Skeletal muscle satellite cell (primary cell): ENCODE results near the gene SSTR4.

Experiments
- H3K27me3 ChIP-seq: 2 replicates; pipeline ENCODE4 v1.7.0; 2013; ENCODE audit warnings: low read length; ENCODE audit not compliant: control insufficient read depth, insufficient read depth
- H3K36me3 ChIP-seq: 2 replicates; pipeline ENCODE4 v1.7.0; 2013; ENCODE audit warnings: mild to moderate bottlenecking, control low read depth, low read length; ENCODE audit not compliant: insufficient read depth
- H3K4me1 ChIP-seq: 2 replicates; pipeline ENCODE4 v1.7.0; 2013; ENCODE audit warnings: low read length; ENCODE audit not compliant: control insufficient read depth, insufficient read depth
- H3K4me2 ChIP-seq: 2 replicates; pipeline ENCODE4 v1.7.0; 2013; ENCODE audit warnings: mild to moderate bottlenecking, low read length
- H3K4me3 ChIP-seq: 2 replicates; pipeline ENCODE4 v1.7.0; 2013; ENCODE audit warnings: low read length
- H3K9ac ChIP-seq: 2 replicates; pipeline ENCODE4 v1.7.0; 2013; ENCODE audit warnings: mild to moderate bottlenecking, low read depth, low read length, moderate library complexity
- H3K9me3 ChIP-seq: replicated peaks from 2 replicates; pipeline ENCODE4 v1.7.0; 2013; ENCODE audit warnings: mild to moderate bottlenecking, control low read depth, low read length

SSTR4 gene

GRCh38 chr20:23032056-23032749 is 2.9 kb upstream of the SSTR4 start:
- H3K4me2 ChIP-seq = no peak overlapping the region
- H3K36me3 ChIP-seq = no peaks in the 10 kb centered on the region
- H3K4me1 ChIP-seq = no peaks in the 10 kb centered on the region
- H3K9me3 ChIP-seq = no peaks in the 10 kb centered on the region
- no peak overlapping the region for H3K9ac ChIP-seq
- H3K27me3 ChIP-seq = peaks cover 73% of the 10 kb centered on the region
- no peak overlapping the region for H3K4me3 ChIP-seq

- Histone ChIP-seq H3K27me3 (peaks cover 74% of the 10 kb centered on the region), H3K9me3 (no peaks in the 10 kb centered on the region), H3K4me1 (no peaks in the 10 kb centered on the region), H3K36me3 (no peaks in the 10 kb centered on the region), H3K4me2 (no peak overlapping the region), H3K4me3 (no peak overlapping the region), H3K9ac (no peak overlapping the region)
Measured at GRCh38 chr20:23032750-23033078, 2.4 kb upstream of the SSTR4 start.

- H3K4me3 ChIP-seq = no peak overlapping the region
- H3K36me3 ChIP-seq = no peaks in the 10 kb centered on the region
- no peak overlapping the region for H3K4me2 ChIP-seq
- H3K9me3 ChIP-seq = no peaks in the 10 kb centered on the region
- H3K27me3 ChIP-seq = peaks cover 82% of the 10 kb centered on the region
- H3K9ac ChIP-seq = no peak overlapping the region
- H3K4me1 ChIP-seq = no peaks in the 10 kb centered on the region
Measured at GRCh38 chr20:23033918-23034317, 1.2 kb upstream of the SSTR4 start.

DNA sequence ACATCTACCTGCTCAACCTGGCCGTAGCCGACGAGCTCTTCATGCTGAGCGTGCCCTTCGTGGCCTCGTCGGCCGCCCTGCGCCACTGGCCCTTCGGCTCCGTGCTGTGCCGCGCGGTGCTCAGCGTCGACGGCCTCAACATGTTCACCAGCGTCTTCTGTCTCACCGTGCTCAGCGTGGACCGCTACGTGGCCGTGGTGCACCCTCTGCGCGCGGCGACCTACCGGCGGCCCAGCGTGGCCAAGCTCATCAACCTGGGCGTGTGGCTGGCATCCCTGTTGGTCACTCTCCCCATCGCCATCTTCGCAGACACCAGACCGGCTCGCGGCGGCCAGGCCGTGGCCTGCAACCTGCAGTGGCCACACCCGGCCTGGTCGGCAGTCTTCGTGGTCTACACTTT is 619 bp downstream of the SSTR4 start:
- H3K4me3 ChIP-seq = no peak overlapping the region

DNA sequence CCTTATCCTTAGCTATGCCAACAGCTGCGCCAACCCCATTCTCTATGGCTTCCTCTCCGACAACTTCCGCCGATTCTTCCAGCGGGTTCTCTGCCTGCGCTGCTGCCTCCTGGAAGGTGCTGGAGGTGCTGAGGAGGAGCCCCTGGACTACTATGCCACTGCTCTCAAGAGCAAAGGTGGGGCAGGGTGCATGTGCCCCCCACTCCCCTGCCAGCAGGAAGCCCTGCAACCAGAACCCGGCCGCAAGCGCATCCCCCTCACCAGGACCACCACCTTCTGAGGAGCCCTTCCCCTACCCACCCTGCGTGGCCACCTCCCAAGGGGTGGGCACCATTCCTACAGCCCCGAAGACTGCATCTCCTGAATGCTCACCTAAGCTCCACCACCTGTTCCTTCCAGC is 1.3 kb downstream of the SSTR4 start:
- no peak overlapping the region for H3K9ac ChIP-seq
- H3K4me2 ChIP-seq = no peak overlapping the region
- no peaks in the 10 kb centered on the region for H3K36me3 ChIP-seq

More for the DNA sequence above, 619 bp downstream of the SSTR4 start:
- H3K9ac ChIP-seq = no peak overlapping the region
- peaks cover 87% of the 10 kb centered on the region for H3K27me3 ChIP-seq
- H3K4me1 ChIP-seq = no peaks in the 10 kb centered on the region
- no peak overlapping the region for H3K4me2 ChIP-seq
- no peaks in the 10 kb centered on the region for H3K9me3 ChIP-seq
- H3K36me3 ChIP-seq = no peaks in the 10 kb centered on the region

GRCh38 chr20:23037017-23037481 is 1.9 kb downstream of the SSTR4 start:
- H3K9ac ChIP-seq = no peak overlapping the region
- no peaks in the 10 kb centered on the region for H3K9me3 ChIP-seq
- H3K36me3 ChIP-seq = no peaks in the 10 kb centered on the region
- no peak overlapping the region for H3K4me3 ChIP-seq
- H3K4me2 ChIP-seq = no peak overlapping the region
- peaks cover 87% of the 10 kb centered on the region for H3K27me3 ChIP-seq
- H3K4me1 ChIP-seq = no peaks in the 10 kb centered on the region

More for the DNA sequence above, 1.3 kb downstream of the SSTR4 start:
- no peaks in the 10 kb centered on the region for H3K9me3 ChIP-seq
- peaks cover 87% of the 10 kb centered on the region for H3K27me3 ChIP-seq
- H3K4me1 ChIP-seq = no peaks in the 10 kb centered on the region
- no peak overlapping the region for H3K4me3 ChIP-seq

DNA sequence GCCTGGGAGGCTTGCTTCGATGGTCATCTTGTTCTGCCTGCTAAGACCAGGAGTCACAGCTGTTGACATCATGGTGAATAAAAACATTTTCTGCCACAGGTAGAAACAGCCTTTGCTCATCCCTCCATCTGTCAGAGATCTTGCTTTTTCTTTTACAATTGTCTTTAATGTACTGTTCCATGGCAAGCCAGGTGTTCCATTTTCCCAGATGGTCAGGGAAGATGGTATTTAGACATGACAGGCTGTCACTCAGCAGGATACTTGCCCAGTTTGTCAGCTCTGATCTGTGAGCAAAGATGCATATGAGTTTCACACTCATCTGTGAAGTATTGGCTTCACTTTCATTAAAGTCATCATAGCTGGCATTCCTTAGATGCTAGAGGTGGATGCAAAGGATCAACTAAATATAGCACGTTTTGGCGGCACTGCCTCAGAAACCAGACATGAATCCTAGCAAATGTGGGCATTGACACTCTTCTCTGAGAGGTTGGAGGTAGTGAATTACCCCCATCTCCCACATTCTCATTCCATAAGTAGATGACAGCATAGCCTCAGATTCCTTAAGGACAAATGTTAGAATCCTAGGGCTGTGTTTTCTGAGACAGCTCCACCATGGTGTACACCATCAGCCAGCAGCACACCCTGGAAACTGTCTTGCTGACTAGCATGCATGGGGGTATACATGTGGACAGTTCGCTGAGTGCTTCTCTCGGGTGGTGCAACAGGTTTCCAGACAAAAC is 4.2 kb downstream of the SSTR4 start:
- no peak overlapping the region for H3K4me3 ChIP-seq
- H3K36me3 ChIP-seq = no peaks in the 10 kb centered on the region
- H3K9me3 ChIP-seq = no peaks in the 10 kb centered on the region
- peaks cover 94% of the 10 kb centered on the region for H3K27me3 ChIP-seq
- no peaks in the 10 kb centered on the region for H3K4me1 ChIP-seq
- H3K9ac ChIP-seq = no peak overlapping the region
- no peak overlapping the region for H3K4me2 ChIP-seq

DNA sequence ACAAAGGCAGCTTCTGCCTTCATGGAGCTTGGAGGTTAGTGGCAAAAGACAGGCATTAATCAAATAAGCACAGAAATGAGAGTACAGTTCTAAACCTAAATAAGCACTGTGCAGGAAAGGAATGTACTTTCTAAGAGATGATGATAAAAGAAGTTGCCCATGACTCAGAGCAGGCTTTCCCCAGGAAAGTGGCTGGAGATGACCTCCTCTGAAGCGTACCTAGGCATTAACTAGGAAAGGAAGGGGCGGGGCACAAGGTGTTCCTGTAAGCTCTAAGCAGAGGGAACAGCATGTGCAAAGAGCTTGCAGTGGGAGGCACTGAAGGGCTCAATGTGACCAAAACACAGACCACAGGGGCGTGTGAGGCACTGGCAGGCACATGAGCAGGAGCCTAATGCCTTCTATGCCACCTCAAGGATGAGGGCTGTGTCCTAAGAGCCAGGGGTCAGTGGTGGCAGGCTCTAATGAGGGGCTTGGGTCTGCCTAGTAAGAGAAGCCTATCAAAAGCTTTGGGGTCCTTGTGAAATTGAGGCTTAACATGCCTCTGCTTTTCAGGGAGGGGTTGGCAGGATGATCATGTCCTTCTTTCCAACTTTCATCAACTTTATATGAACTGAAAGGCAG is 4.9 kb downstream of the SSTR4 start:
- Histone ChIP-seq H3K4me2 (no peak overlapping the region), H3K9ac (no peak overlapping the region), H3K36me3 (no peaks in the 10 kb centered on the region), H3K4me3 (no peak overlapping the region), H3K4me1 (no peaks in the 10 kb centered on the region), H3K9me3 (no peaks in the 10 kb centered on the region), H3K27me3 (peaks cover 95% of the 10 kb centered on the region)

GRCh38 chr20:23042270-23042669 is 7.2 kb downstream of the SSTR4 start:
- no peak overlapping the region for H3K4me3 ChIP-seq
- no peaks in the 10 kb centered on the region for H3K9me3 ChIP-seq
- H3K9ac ChIP-seq = no peak overlapping the region
- H3K27me3 ChIP-seq = peaks cover 80% of the 10 kb centered on the region
- no peaks in the 10 kb centered on the region for H3K36me3 ChIP-seq
- H3K4me2 ChIP-seq = no peak overlapping the region
- no peaks in the 10 kb centered on the region for H3K4me1 ChIP-seq

DNA sequence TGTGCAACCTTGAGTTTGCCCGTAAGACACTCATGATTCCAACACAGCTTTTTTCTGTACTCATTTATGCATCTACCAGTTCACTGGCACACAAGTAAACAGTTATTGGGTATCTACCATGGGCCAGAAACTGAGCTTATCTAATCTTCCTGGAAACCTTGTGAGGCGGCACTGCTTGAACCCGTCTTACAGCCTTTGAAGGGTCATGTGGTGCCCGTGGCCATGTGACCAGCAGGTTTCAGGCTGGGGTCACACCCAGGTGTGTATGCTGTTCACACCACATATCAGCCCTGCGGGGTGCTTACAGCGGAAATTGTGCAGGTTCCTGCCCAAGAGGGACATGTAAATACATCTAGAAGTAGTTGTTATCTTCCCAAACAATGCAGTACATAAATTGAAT is 8.3 kb downstream of the SSTR4 start:
- H3K36me3 ChIP-seq = no peaks in the 10 kb centered on the region
- no peak overlapping the region for H3K4me2 ChIP-seq
- peaks cover 80% of the 10 kb centered on the region for H3K27me3 ChIP-seq
- no peaks in the 10 kb centered on the region for H3K9me3 ChIP-seq
- H3K9ac ChIP-seq = no peak overlapping the region
- no peak overlapping the region for H3K4me3 ChIP-seq
- peaks cover 11% of the 10 kb centered on the region for H3K4me1 ChIP-seq

DNA sequence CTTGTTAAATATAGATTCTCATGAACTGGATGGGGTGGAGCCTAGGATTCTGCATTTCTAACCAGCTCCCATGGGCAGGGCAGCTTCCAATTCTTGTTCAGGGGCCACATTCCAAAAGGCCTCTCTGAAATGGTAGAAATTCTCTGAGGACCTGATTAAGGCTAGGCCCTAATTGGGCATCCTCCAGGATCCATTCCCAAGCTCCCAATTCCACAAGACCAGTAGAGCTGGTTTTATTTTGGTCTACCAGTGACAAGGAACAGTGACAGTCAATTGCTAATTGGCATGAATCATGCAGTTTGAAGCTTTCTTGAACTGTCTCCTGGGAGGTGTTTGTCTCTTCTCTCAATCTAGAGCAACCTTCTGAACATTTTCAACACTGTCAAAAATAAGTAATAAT is 11.3 kb downstream of the SSTR4 start:
- H3K27me3 ChIP-seq = peaks cover 52% of the 10 kb centered on the region
- no peaks in the 10 kb centered on the region for H3K9me3 ChIP-seq
- H3K4me3 ChIP-seq = no peak overlapping the region
- H3K4me2 ChIP-seq = peak overlapping the region; percentile 23
- H3K4me1 ChIP-seq = peaks cover 38% of the 10 kb centered on the region
- H3K36me3 ChIP-seq = no peaks in the 10 kb centered on the region
- no peak overlapping the region for H3K9ac ChIP-seq
